Stimulated activated CD8-positive, alpha-beta memory T cell treated with anti-CD3 and anti-CD28 coated beads, Interleukin-7, amount 100 ng/mL, for 48 hours (primary cell): ENCODE data around the gene BOD1.

Experiments
- DNase-seq, 2 donors: peaks; one replicate each; pipeline ENCODE4 v3.0.0-alpha.2; 2020; ENCODE audit warnings: low read depth in 1 of 2; ENCODE audit errors: extremely low read depth in 1 of 2

The BOD1 gene

GRCh38 chr5:173642191-173642816, 25.9 kb upstream of the BOD1 start:
- DNase-seq = no peak

GRCh38 chr5:173640156-173640804, 23.8 kb upstream of the BOD1 start:
- DNase-seq = no peak

GRCh38 chr5:173638126-173639040, 21.9 kb upstream of the BOD1 start:
- no peak for DNase-seq

- DNase-seq = no peak
Observed at GRCh38 chr5:173637340-173637739, 20.9 kb upstream of the BOD1 start.

- DNase-seq = no peak
Observed at GRCh38 chr5:173634465-173634983, 18.1 kb upstream of the BOD1 start.

- no peak for DNase-seq
Observed at GRCh38 chr5:173633304-173633703, 16.9 kb upstream of the BOD1 start.

- no peak for DNase-seq
Observed at GRCh38 chr5:173631478-173631877, 15.0 kb upstream of the BOD1 start.

- DNase-seq = no peak
Observed at GRCh38 chr5:173630724-173631365, 14.4 kb upstream of the BOD1 start.

GRCh38 chr5:173629628-173630027, 13.2 kb upstream of the BOD1 start:
- no peak for DNase-seq

GRCh38 chr5:173628501-173628900, 12.1 kb upstream of the BOD1 start:
- no peak for DNase-seq

GRCh38 chr5:173627860-173628392, 11.5 kb upstream of the BOD1 start:
- DNase-seq = no peak

- DNase-seq = no peak
Observed at GRCh38 chr5:173627271-173627670, 10.8 kb upstream of the BOD1 start.

GRCh38 chr5:173626505-173626820, 10.0 kb upstream of the BOD1 start:
- DNase-seq = no peak

GRCh38 chr5:173625673-173626504, 9.4 kb upstream of the BOD1 start:
- no peak for DNase-seq

- no peak for DNase-seq
Observed at GRCh38 chr5:173625261-173625660, 8.8 kb upstream of the BOD1 start.

GRCh38 chr5:173624282-173624681, 7.8 kb upstream of the BOD1 start:
- no peak for DNase-seq

GRCh38 chr5:173623789-173624188, 7.3 kb upstream of the BOD1 start:
- DNase-seq = no peak

GRCh38 chr5:173623296-173623771, 6.9 kb upstream of the BOD1 start:
- no peak for DNase-seq

- no peak for DNase-seq
Observed at GRCh38 chr5:173622183-173623047, 6.0 kb upstream of the BOD1 start.
